H1 (cell line): Measurements from ENCODE around the gene YIPF5.

Experiments used
- MAFK ChIP-seq: IDR thresholded peaks from 2 replicates; pipeline ENCODE4 v1.6.1; 2012; ENCODE audit warnings: low read depth, mild to moderate bottlenecking, improper control_type of control experiment, low read length
- TF ChIP-seq, protein P1 (sequence below), 3 experiments: IDR thresholded peaks; 1 replicate in 2 of 3; 2 replicates in 1 of 3; pipeline versions ENCODE4 v1.5.1 to v1.6.1; 2011; ENCODE audit warnings: low read length in 3 of 3, mild to moderate bottlenecking in 3 of 3, inconsistent platforms in 2 of 3, low read depth in 1 of 3, moderate library complexity in 1 of 3; ENCODE audit not compliant: insufficient read depth in 1 of 3; ENCODE audit errors: control extremely low read depth in 1 of 3
- TF ChIP-seq, protein P2 (sequence below): IDR thresholded peaks from 2 replicates; pipeline ENCODE4 v1.6.1; 2012; ENCODE audit warnings: inconsistent platforms

DNA sequence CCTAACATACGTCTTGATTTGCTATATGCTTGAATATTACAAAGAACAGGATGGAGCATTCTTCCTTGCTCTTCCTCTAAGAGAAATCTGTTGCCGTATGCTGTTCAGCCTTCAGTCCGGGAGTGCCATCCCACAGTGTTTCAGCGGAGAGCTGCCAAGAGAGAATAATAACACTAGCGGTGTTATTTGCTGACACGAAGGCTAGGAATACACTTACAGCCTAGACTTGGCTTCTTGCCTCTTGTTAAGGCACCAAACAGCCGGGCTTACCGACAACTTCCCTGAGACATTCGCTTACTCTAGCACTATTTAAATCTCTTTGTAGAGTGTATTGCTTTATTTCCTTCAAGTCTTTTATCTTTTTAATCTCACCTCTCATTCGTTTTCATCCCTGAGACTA lies 31.6 kb upstream of the YIPF5 start:
- TF ChIP-seq, protein P1, sequence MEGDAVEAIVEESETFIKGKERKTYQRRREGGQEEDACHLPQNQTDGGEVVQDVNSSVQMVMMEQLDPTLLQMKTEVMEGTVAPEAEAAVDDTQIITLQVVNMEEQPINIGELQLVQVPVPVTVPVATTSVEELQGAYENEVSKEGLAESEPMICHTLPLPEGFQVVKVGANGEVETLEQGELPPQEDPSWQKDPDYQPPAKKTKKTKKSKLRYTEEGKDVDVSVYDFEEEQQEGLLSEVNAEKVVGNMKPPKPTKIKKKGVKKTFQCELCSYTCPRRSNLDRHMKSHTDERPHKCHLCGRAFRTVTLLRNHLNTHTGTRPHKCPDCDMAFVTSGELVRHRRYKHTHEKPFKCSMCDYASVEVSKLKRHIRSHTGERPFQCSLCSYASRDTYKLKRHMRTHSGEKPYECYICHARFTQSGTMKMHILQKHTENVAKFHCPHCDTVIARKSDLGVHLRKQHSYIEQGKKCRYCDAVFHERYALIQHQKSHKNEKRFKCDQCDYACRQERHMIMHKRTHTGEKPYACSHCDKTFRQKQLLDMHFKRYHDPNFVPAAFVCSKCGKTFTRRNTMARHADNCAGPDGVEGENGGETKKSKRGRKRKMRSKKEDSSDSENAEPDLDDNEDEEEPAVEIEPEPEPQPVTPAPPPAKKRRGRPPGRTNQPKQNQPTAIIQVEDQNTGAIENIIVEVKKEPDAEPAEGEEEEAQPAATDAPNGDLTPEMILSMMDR (IDR thresholded peaks at IDR 0.05; ENCODE audit: control extremely low read depth in 1 of 3, insufficient read depth in 1 of 3, low read depth in 1 of 3, low read length in 3 of 3): no peak
- TF ChIP-seq MAFK: no peak
- TF ChIP-seq, protein P2, sequence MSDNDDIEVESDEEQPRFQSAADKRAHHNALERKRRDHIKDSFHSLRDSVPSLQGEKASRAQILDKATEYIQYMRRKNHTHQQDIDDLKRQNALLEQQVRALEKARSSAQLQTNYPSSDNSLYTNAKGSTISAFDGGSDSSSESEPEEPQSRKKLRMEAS: no peak
